HEK293 (cell line): ENCODE results near the gene MTA3.

Experiments used
- CTCF ChIA-PET: fragments of 350-600 bp; formaldehyde crosslinking; extraction: SDS; loops from one replicate; lab custom pipeline; 2021; ENCODE audit warnings: antibody characterized with exemption; lab: Yijun Ruan, JAX
- POLR2A ChIA-PET: fragments of 300-600 bp; formaldehyde crosslinking; extraction: SDS; loops from one replicate; lab custom pipeline; 2020; ENCODE audit warnings: antibody characterized with exemption, inconsistent platforms; lab: Yijun Ruan, JAX
- H3K27ac ChIP-seq: fragments of 200-500 bp; sonication (Bioruptor generic); 2 replicates; pipeline ENCODE4 v1.5.1; 2014; ENCODE audit warnings: low read depth, low read length, control low read depth, inconsistent platforms; ENCODE audit errors: extremely low read depth
- H3K36me3 ChIP-seq, 2 experiments: fragments of 200-500 bp in 1 of 2; sonication (Bioruptor generic) in 1 of 2; 1 replicate in 1 of 2; 2 replicates in 1 of 2; pipeline ENCODE4 v1.5.1; 2014 to 2017; ENCODE audit warnings: inconsistent platforms in 2 of 2, low read length in 2 of 2; ENCODE audit not compliant: control insufficient read depth in 2 of 2, insufficient read depth in 1 of 2
- H3K4me1 ChIP-seq: fragments of 200-500 bp; sonication (Bioruptor generic); 2 replicates; pipeline ENCODE4 v1.5.1; 2014; ENCODE audit warnings: mild to moderate bottlenecking, low read length, inconsistent platforms; ENCODE audit not compliant: control insufficient read depth, insufficient read depth
- H3K4me3 ChIP-seq: 2 replicates; pipeline ENCODE4 v1.5.1; 2011; ENCODE audit warnings: low read depth, mild to moderate bottlenecking, control low read depth, low read length, moderate library complexity
- H3K9me3 ChIP-seq: fragments of 200-500 bp; sonication (Bioruptor generic); 2 replicates; pipeline ENCODE4 v1.5.1; 2014; ENCODE audit warnings: low read depth, low read length, inconsistent platforms; ENCODE audit not compliant: control insufficient read depth, insufficient read depth
- FEZF1 ChIP-seq: fragments of 450-650 bp; formaldehyde crosslinking; IDR thresholded peaks from 2 replicates; pipeline ENCODE4 v1.5.1; 2016; ENCODE audit warnings: missing biosample characterization, missing genetic modification characterization
- GLI4 ChIP-seq: fragments of 450-650 bp; formaldehyde crosslinking; IDR thresholded peaks from 2 replicates; pipeline ENCODE4 v1.5.1; 2016; ENCODE audit warnings: missing biosample characterization, missing genetic modification characterization
- KLF16 ChIP-seq: fragments of 450-650 bp; formaldehyde crosslinking; IDR thresholded peaks from 2 replicates; pipeline ENCODE4 v1.5.1; 2017; ENCODE audit warnings: missing biosample characterization, missing genetic modification characterization
- SETDB1 ChIP-seq: IDR thresholded peaks from one replicate; pipeline ENCODE4 v1.6.1; 2017; ENCODE audit warnings: mild to moderate bottlenecking, low read length, moderate library complexity, mixed read lengths; ENCODE audit not compliant: insufficient read length
- SP7 ChIP-seq: fragments of 450-650 bp; formaldehyde crosslinking; IDR thresholded peaks from 2 replicates; pipeline ENCODE4 v1.5.1; 2016; ENCODE audit warnings: missing biosample characterization, missing genetic modification characterization
- ZFP41 ChIP-seq: fragments of 450-650 bp; formaldehyde crosslinking; IDR thresholded peaks from 2 replicates; pipeline ENCODE4 v1.5.1; 2016; ENCODE audit warnings: missing biosample characterization, missing genetic modification characterization, borderline replicate concordance
- ZIC2 ChIP-seq: fragments of 450-650 bp; formaldehyde crosslinking; IDR thresholded peaks from 2 replicates; pipeline ENCODE4 v1.5.1; 2016; ENCODE audit warnings: missing biosample characterization, missing genetic modification characterization
- ZNF112 ChIP-seq: fragments of 450-650 bp; formaldehyde crosslinking; IDR thresholded peaks from 2 replicates; pipeline ENCODE4 v1.5.0; 2017; ENCODE audit warnings: missing biosample characterization, missing genetic modification characterization
- ZNF157 ChIP-seq: fragments of 450-650 bp; formaldehyde crosslinking; IDR thresholded peaks from 2 replicates; pipeline ENCODE4 v1.5.1; 2016; ENCODE audit warnings: missing biosample characterization, missing genetic modification characterization
- ZNF175 ChIP-seq: fragments of 450-650 bp; formaldehyde crosslinking; IDR thresholded peaks from 2 replicates; pipeline ENCODE4 v1.5.1; 2016; ENCODE audit warnings: missing biosample characterization, missing genetic modification characterization
- ZNF2 ChIP-seq: fragments of 450-650 bp; formaldehyde crosslinking; IDR thresholded peaks from 2 replicates; pipeline ENCODE4 v1.5.1; 2016; ENCODE audit warnings: missing biosample characterization, missing genetic modification characterization
- ZNF335 ChIP-seq: fragments of 450-650 bp; formaldehyde crosslinking; conservative IDR thresholded peaks from 2 replicates; pipeline ENCODE4 v1.5.1; 2016; ENCODE audit warnings: missing biosample characterization, missing genetic modification characterization
- ZNF596 ChIP-seq: fragments of 450-650 bp; IDR thresholded peaks from 2 replicates; pipeline ENCODE4 v1.5.0; 2018; ENCODE audit warnings: missing biosample characterization, mild to moderate bottlenecking, missing genetic modification characterization, moderate library complexity
- ZNF623 ChIP-seq: fragments of 450-650 bp; formaldehyde crosslinking; IDR thresholded peaks from 2 replicates; pipeline ENCODE4 v1.5.1; 2016; ENCODE audit warnings: missing biosample characterization, missing genetic modification characterization
- ZNF747 ChIP-seq: fragments of 450-650 bp; formaldehyde crosslinking; IDR thresholded peaks from 2 replicates; pipeline ENCODE4 v1.5.1; 2016; ENCODE audit warnings: missing biosample characterization, missing genetic modification characterization
- TF ChIP-seq, protein P1 (sequence below): fragments of 450-650 bp; formaldehyde crosslinking; IDR thresholded peaks from 2 replicates; pipeline ENCODE4 v1.5.1; 2016; ENCODE audit warnings: missing biosample characterization, missing genetic modification characterization
- TF ChIP-seq, protein P2 (sequence below): fragments of 450-650 bp; formaldehyde crosslinking; IDR thresholded peaks from 2 replicates; pipeline ENCODE4 v1.5.1; 2016; ENCODE audit warnings: missing biosample characterization, missing genetic modification characterization, borderline replicate concordance
- TF ChIP-seq, protein P3 (sequence below): fragments of 450-650 bp; IDR thresholded peaks from 2 replicates; pipeline ENCODE4 v1.5.1; 2018; ENCODE audit warnings: missing biosample characterization, missing genetic modification characterization

The MTA3 gene

DNA sequence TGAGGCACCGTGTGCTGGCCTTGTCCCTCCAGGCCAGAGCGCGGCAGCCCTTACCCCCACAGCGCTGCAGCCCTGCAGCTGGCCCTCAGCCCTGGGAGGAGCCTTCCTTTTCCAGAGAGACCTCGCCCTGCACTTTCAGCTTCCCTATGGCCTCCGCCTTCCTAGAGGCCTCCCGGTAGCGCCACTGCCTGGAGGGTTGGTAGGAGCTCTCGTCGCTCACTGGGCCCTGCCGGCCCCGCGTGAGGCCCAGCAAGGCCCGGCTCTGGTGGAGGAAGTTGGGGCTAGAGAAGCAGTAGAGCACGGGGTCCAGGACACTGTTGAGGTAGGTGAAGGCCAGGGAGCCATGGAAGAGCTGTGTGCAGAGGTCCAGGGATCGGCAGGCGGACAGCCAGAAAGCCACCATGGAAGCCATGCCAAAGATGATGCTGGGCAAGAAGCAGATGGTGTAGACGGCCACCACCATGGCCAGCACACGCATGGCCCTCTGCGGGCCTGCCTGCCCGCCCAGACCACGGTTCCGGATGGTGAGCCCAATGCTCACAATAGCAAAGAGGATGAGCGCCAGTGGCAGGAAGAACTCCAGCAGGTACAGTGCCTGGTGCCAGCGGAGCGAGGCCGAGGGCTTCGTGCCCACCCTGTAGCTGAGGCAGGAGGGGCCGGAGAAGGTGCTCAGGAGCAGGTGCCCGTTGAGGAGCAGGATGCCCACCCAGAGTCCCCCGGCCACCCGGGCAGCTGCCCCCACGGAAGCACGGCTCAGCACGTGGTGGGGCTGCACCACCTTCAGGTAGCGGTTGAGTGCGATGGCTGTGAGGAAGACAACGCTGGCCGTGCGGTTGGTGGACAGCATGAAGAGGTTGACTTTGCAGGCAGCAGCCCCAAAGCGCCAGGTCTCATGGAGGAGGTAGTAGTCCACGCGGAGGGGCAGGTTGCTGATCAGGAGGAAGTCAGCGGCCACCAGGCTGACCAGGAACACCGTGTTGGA, 194.7 kb downstream of the MTA3 start:
- no peak for TF ChIP-seq ZNF747 (tag by site-specific recombination)
- H3K4me3 ChIP-seq = no peak overlapping the region
- ChIA-PET POLR2A (no interaction called here), CTCF (no interaction called here)
- no peak overlapping the region for H3K27ac ChIP-seq
- no peaks in the 10 kb centered on the region for H3K9me3 ChIP-seq
- H3K4me1 ChIP-seq = no peaks in the 10 kb centered on the region
- H3K36me3 ChIP-seq = no peaks in the 10 kb centered on the region

DNA sequence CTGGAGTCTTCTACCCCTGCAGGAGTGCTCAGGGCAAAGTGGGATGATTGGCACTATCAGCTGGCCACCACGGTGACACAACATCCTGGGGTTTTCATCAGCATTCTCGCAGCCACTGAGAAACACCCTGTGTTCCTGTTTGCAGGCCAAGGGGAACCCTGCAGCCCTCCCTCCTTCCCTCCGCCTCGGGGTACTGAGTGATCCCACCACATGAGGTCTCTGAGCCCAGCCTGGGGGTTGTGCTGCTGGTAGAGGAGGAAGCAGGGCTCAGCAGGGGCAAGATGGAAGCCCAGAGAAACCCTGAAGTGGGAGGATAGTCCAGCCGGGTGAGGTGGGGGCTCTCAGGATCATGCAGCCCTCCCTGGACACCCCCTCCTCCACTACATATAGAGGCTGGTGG, 195.7 kb downstream of the MTA3 start, which contains the start of gene OXER1:
Gene OXER1 (minus strand): TSS at position 40 of the 400 bp plus-strand sequence. CDS start 73 bp downstream, outside the sequence.
- POLR2A ChIA-PET = no interaction called here
- TF ChIP-seq SETDB1 (no peak), ZIC2 (tag by site-specific recombination) (peak; percentile 62; the same call in 1 of the 2 replicates), KLF16 (tag by site-specific recombination) (no peak), SP7 (tag by site-specific recombination) (no peak)
- CTCF ChIA-PET = no interaction called here

DNA sequence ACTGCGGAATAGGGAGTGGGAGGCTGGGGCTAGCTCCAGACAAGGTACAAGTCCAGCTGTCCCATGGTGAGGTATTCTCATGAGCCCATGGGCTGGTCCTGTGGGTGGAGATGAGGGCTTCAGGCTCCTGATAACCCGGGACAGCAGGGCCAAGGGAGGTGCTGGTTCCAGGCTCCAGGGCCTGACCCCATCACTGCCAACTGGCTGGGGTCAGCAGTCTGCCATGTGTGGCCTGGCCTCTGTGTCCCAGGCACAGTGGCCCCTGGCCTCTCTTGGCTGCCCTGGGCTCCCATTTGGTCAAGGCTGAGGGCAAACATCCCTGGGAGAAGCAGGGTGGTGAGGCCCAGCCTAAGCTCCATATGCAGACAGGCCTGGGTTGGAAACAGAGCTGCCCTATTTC, 196.5 kb downstream of the MTA3 start:
- H3K36me3 ChIP-seq = no peaks in the 10 kb centered on the region
- no peaks in the 10 kb centered on the region for H3K9me3 ChIP-seq
- no peaks in the 10 kb centered on the region for H3K4me1 ChIP-seq
- CTCF ChIA-PET = interaction anchor here (0.7 kb wide), 1 partner anchor 32 kb away, joined by 3 read pairs; no protein-coding TSS in a partner anchor
- H3K4me3 ChIP-seq = no peak overlapping the region
- POLR2A ChIA-PET = no interaction called here
- TF ChIP-seq ZNF623 (tag by site-specific recombination) = no peak
- no peak for TF ChIP-seq ZNF157
- TF ChIP-seq ZNF335 (tag by site-specific recombination) = no peak
- TF ChIP-seq, protein P1, sequence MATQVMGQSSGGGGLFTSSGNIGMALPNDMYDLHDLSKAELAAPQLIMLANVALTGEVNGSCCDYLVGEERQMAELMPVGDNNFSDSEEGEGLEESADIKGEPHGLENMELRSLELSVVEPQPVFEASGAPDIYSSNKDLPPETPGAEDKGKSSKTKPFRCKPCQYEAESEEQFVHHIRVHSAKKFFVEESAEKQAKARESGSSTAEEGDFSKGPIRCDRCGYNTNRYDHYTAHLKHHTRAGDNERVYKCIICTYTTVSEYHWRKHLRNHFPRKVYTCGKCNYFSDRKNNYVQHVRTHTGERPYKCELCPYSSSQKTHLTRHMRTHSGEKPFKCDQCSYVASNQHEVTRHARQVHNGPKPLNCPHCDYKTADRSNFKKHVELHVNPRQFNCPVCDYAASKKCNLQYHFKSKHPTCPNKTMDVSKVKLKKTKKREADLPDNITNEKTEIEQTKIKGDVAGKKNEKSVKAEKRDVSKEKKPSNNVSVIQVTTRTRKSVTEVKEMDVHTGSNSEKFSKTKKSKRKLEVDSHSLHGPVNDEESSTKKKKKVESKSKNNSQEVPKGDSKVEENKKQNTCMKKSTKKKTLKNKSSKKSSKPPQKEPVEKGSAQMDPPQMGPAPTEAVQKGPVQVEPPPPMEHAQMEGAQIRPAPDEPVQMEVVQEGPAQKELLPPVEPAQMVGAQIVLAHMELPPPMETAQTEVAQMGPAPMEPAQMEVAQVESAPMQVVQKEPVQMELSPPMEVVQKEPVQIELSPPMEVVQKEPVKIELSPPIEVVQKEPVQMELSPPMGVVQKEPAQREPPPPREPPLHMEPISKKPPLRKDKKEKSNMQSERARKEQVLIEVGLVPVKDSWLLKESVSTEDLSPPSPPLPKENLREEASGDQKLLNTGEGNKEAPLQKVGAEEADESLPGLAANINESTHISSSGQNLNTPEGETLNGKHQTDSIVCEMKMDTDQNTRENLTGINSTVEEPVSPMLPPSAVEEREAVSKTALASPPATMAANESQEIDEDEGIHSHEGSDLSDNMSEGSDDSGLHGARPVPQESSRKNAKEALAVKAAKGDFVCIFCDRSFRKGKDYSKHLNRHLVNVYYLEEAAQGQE (tag by site-specific recombination) = no peak
- no peak for TF ChIP-seq ZFP41 (tag by site-specific recombination)
- TF ChIP-seq GLI4 (tag by site-specific recombination) = no peak
- TF ChIP-seq ZNF2 = no peak
- TF ChIP-seq, protein P2, sequence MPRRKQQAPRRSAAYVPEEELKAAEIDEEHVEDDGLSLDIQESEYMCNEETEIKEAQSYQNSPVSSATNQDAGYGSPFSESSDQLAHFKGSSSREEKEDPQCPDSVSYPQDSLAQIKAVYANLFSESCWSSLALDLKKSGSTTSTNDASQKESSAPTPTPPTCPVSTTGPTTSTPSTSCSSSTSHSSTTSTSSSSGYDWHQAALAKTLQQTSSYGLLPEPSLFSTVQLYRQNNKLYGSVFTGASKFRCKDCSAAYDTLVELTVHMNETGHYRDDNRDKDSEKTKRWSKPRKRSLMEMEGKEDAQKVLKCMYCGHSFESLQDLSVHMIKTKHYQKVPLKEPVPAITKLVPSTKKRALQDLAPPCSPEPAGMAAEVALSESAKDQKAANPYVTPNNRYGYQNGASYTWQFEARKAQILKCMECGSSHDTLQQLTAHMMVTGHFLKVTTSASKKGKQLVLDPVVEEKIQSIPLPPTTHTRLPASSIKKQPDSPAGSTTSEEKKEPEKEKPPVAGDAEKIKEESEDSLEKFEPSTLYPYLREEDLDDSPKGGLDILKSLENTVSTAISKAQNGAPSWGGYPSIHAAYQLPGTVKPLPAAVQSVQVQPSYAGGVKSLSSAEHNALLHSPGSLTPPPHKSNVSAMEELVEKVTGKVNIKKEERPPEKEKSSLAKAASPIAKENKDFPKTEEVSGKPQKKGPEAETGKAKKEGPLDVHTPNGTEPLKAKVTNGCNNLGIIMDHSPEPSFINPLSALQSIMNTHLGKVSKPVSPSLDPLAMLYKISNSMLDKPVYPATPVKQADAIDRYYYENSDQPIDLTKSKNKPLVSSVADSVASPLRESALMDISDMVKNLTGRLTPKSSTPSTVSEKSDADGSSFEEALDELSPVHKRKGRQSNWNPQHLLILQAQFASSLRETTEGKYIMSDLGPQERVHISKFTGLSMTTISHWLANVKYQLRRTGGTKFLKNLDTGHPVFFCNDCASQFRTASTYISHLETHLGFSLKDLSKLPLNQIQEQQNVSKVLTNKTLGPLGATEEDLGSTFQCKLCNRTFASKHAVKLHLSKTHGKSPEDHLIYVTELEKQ (tag by site-specific recombination) = no peak
- TF ChIP-seq, protein P3, sequence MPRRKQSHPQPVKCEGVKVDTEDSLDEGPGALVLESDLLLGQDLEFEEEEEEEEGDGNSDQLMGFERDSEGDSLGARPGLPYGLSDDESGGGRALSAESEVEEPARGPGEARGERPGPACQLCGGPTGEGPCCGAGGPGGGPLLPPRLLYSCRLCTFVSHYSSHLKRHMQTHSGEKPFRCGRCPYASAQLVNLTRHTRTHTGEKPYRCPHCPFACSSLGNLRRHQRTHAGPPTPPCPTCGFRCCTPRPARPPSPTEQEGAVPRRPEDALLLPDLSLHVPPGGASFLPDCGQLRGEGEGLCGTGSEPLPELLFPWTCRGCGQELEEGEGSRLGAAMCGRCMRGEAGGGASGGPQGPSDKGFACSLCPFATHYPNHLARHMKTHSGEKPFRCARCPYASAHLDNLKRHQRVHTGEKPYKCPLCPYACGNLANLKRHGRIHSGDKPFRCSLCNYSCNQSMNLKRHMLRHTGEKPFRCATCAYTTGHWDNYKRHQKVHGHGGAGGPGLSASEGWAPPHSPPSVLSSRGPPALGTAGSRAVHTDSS (tag by site-specific recombination) = no peak
- no peak for TF ChIP-seq ZNF175
- TF ChIP-seq ZNF112 = no peak
- no peak for TF ChIP-seq FEZF1
- no peak for TF ChIP-seq ZNF596 (tag by site-specific recombination)
- no peak overlapping the region for H3K27ac ChIP-seq

More for the DNA sequence above, 195.7 kb downstream of the MTA3 start, which contains the start of gene OXER1:
- Histone ChIP-seq H3K9me3 (no peaks in the 10 kb centered on the region), H3K4me1 (no peaks in the 10 kb centered on the region), H3K4me3 (no peak within 1 kb of the TSS), H3K36me3 (no peaks in the 10 kb centered on the region), H3K27ac (no peak within 1 kb of the TSS)
